ENCODE measurements around the gene ABLIM2.
"Not testable (repeated sequence)": the region's sequence is repeated elsewhere in the genome, so short reads cannot be mapped to it uniquely, and the experiment has no call there.

DNA sequence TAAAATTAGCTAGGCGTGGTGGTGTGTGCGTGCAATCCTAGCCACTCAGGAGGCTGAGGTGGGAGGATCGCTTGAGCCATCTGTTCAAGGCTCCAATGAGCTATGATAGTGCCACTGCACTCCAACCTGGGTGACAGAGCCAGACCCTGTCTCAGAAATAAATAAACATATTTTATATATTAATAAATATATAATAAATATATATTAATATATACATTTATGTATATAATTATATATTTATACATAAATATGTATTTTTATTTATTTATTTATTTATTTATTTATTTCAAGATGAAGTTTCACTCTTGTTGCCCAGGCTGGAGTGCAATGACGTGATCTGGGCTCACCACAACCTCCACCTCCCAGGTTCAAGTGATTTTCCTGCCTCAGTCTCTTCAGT is 214.9 kb downstream of the ABLIM2 start:
- TF ChIP-seq POLR2A (IDR thresholded peaks at IDR 0.05; ENCODE audit: insufficient read depth in 1 of 2, low read depth in 2 of 2, low read length in 2 of 2); GATAD2A (CRISPR knock-in tag; IDR thresholded peaks at IDR 0.05); ZNF292 (CRISPR knock-in tag; IDR thresholded peaks at IDR 0.05; ENCODE audit: borderline replicate concordance, low read depth): not testable (repeated sequence)
- TF ChIP-seq, protein P1, sequence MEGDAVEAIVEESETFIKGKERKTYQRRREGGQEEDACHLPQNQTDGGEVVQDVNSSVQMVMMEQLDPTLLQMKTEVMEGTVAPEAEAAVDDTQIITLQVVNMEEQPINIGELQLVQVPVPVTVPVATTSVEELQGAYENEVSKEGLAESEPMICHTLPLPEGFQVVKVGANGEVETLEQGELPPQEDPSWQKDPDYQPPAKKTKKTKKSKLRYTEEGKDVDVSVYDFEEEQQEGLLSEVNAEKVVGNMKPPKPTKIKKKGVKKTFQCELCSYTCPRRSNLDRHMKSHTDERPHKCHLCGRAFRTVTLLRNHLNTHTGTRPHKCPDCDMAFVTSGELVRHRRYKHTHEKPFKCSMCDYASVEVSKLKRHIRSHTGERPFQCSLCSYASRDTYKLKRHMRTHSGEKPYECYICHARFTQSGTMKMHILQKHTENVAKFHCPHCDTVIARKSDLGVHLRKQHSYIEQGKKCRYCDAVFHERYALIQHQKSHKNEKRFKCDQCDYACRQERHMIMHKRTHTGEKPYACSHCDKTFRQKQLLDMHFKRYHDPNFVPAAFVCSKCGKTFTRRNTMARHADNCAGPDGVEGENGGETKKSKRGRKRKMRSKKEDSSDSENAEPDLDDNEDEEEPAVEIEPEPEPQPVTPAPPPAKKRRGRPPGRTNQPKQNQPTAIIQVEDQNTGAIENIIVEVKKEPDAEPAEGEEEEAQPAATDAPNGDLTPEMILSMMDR (CRISPR knock-in tag; IDR thresholded peaks at IDR 0.05): not testable (repeated sequence)

Data from HepG2 (cell line).